HEK293T (cell line): Measurements from ENCODE around the gene FAM200A.

Experiments
- BHLHE40 ChIP-seq: fragments of 450-650 bp; IDR thresholded peaks from 2 replicates; pipeline ENCODE4 v1.6.1; 2016; ENCODE audit warnings: mild to moderate bottlenecking, moderate library complexity, borderline replicate concordance
- ELF4 ChIP-seq: fragments of 450-650 bp; IDR thresholded peaks from 2 replicates; pipeline ENCODE4 v1.6.1; 2017; ENCODE audit warnings: antibody characterized with exemption
- FOXA1 ChIP-seq: fragments of 450-650 bp; IDR thresholded peaks from 2 replicates; pipeline ENCODE4 v1.6.1; 2016; ENCODE audit warnings: mild to moderate bottlenecking
- FOXK2 ChIP-seq: fragments of 450-650 bp; IDR thresholded peaks from 2 replicates; pipeline ENCODE4 v1.6.1; 2016; ENCODE audit warnings: mild to moderate bottlenecking
- FOXM1 ChIP-seq: fragments of 450-650 bp; IDR thresholded peaks from 2 replicates; pipeline ENCODE4 v1.6.1; 2017; ENCODE audit warnings: mild to moderate bottlenecking, borderline replicate concordance
- L3MBTL2 ChIP-seq: fragments of 450-650 bp; conservative IDR thresholded peaks from 2 replicates; pipeline ENCODE4 v1.6.1; 2016; ENCODE audit warnings: mild to moderate bottlenecking
- NFRKB ChIP-seq: fragments of 450-650 bp; IDR thresholded peaks from 2 replicates; pipeline ENCODE4 v1.6.1; 2016; ENCODE audit warnings: mild to moderate bottlenecking, moderate library complexity
- PKNOX1 ChIP-seq: fragments of 450-650 bp; IDR thresholded peaks from 2 replicates; pipeline ENCODE4 v1.6.1; 2016
- SP1 ChIP-seq: fragments of 450-650 bp; IDR thresholded peaks from 2 replicates; pipeline ENCODE4 v1.6.1; 2017
- SUZ12 ChIP-seq: fragments of 450-650 bp; IDR thresholded peaks from 2 replicates; pipeline ENCODE4 v1.6.1; 2016; ENCODE audit warnings: mild to moderate bottlenecking
- TARDBP ChIP-seq: fragments of 450-650 bp; IDR thresholded peaks from 2 replicates; pipeline ENCODE4 v1.6.1; 2016
- ZNF384 ChIP-seq: fragments of 450-650 bp; IDR thresholded peaks from 2 replicates; pipeline ENCODE4 v1.6.1; 2016

- TF ChIP-seq FOXM1, result no peak
- no peak for TF ChIP-seq SUZ12
- no peak for TF ChIP-seq ELF4
- TF ChIP-seq FOXA1, result no peak
- TF ChIP-seq NFRKB, result no peak
- TF ChIP-seq BHLHE40, result no peak
- no peak for TF ChIP-seq ZNF384
- no peak for TF ChIP-seq L3MBTL2
- no peak for TF ChIP-seq SP1
- TF ChIP-seq TARDBP, result no peak
- TF ChIP-seq PKNOX1, result no peak
- no peak for TF ChIP-seq FOXK2
These were observed 9.2 kb upstream of the FAM200A start for GRCh38 chr7:99560834-99561736.
